ENCODE data around the gene HCCS. TPM values are rescaled to one million over a fixed set of nuclear protein-coding genes. Genes with fewer than 3 reads are reported as not detected.

HCCS gene
- total and polyA plus RNA-seq, 2 of the 13 experiments (the other 11 are each of a cell fraction or from before 2014, with no cell fraction given), result 15.4 to 16.7 TPM

DNA sequence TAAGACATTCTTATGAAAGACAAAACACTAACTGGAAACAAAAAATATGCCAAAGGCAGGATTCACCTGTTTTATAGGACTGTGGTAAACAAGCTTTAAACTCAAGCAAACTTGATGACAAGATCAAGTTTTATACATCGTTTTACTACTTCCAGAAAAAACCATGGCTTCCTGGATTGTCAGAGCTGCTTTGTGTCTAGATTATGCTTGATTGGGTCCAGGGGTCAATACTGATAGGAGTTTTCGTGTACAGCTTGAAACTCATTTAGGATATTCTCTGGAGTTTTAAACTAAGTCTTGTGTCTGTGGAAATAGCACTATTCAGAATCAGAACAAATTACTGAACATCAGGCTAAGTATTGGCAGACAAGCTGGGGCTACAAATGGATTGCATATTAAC, 13.0 kb downstream of the HCCS start:
- CTCF ChIA-PET (ENCODE audit: low intra/inter-chr PET ratio, low total read pairs), result no interaction called here
- H3K4me2 ChIP-seq (ENCODE audit: low read depth, low read length), result no peak overlapping the region
- no peak for TF ChIP-seq CBFB (CRISPR knock-in tag; IDR thresholded peaks at IDR 0.05)
- no peak for TF ChIP-seq JUN (CRISPR knock-in tag; IDR thresholded peaks at IDR 0.05)
- TF ChIP-seq ZFY (CRISPR knock-in tag; IDR thresholded peaks at IDR 0.05), result no peak
- TF ChIP-seq, protein P1, sequence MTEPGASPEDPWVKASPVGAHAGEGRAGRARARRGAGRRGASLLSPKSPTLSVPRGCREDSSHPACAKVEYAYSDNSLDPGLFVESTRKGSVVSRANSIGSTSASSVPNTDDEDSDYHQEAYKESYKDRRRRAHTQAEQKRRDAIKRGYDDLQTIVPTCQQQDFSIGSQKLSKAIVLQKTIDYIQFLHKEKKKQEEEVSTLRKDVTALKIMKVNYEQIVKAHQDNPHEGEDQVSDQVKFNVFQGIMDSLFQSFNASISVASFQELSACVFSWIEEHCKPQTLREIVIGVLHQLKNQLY (CRISPR knock-in tag; IDR thresholded peaks at IDR 0.05), result no peak
- no peak for TF ChIP-seq MIER3 (CRISPR knock-in tag; IDR thresholded peaks at IDR 0.05; ENCODE audit: borderline replicate concordance)
- TF ChIP-seq ZNF713 (CRISPR knock-in tag; IDR thresholded peaks at IDR 0.05), result no peak
- no peak for TF ChIP-seq HNRNPUL1 (IDR thresholded peaks at IDR 0.05; ENCODE audit: low read depth, low read length)
- no peak for TF ChIP-seq ZNF343 (CRISPR knock-in tag; IDR thresholded peaks at IDR 0.05)
- TF ChIP-seq ZMYM4 (CRISPR knock-in tag; IDR thresholded peaks at IDR 0.05), result no peak
- no peak for TF ChIP-seq NAIF1 (CRISPR knock-in tag; IDR thresholded peaks at IDR 0.05; ENCODE audit: borderline replicate concordance)
- TF ChIP-seq ZNF570 (CRISPR knock-in tag; IDR thresholded peaks at IDR 0.05; ENCODE audit: borderline replicate concordance), result no peak
- TF ChIP-seq NFIB (CRISPR knock-in tag; IDR thresholded peaks at IDR 0.05; ENCODE audit: borderline replicate concordance), result no peak
- no peak for TF ChIP-seq YEATS4 (CRISPR knock-in tag; IDR thresholded peaks at IDR 0.05; ENCODE audit: borderline replicate concordance)
- TF ChIP-seq, protein P2, sequence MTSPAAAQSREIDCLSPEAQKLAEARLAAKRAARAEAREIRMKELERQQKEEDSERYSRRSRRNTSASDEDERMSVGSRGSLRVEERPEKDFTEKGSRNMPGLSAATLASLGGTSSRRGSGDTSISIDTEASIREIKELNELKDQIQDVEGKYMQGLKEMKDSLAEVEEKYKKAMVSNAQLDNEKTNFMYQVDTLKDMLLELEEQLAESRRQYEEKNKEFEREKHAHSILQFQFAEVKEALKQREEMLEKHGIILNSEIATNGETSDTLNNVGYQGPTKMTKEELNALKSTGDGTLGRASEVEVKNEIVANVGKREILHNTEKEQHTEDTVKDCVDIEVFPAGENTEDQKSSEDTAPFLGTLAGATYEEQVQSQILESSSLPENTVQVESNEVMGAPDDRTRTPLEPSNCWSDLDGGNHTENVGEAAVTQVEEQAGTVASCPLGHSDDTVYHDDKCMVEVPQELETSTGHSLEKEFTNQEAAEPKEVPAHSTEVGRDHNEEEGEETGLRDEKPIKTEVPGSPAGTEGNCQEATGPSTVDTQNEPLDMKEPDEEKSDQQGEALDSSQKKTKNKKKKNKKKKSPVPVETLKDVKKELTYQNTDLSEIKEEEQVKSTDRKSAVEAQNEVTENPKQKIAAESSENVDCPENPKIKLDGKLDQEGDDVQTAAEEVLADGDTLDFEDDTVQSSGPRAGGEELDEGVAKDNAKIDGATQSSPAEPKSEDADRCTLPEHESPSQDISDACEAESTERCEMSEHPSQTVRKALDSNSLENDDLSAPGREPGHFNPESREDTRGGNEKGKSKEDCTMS (CRISPR knock-in tag; conservative IDR thresholded peaks at IDR 0.05), result no peak
- TF ChIP-seq, protein P3, sequence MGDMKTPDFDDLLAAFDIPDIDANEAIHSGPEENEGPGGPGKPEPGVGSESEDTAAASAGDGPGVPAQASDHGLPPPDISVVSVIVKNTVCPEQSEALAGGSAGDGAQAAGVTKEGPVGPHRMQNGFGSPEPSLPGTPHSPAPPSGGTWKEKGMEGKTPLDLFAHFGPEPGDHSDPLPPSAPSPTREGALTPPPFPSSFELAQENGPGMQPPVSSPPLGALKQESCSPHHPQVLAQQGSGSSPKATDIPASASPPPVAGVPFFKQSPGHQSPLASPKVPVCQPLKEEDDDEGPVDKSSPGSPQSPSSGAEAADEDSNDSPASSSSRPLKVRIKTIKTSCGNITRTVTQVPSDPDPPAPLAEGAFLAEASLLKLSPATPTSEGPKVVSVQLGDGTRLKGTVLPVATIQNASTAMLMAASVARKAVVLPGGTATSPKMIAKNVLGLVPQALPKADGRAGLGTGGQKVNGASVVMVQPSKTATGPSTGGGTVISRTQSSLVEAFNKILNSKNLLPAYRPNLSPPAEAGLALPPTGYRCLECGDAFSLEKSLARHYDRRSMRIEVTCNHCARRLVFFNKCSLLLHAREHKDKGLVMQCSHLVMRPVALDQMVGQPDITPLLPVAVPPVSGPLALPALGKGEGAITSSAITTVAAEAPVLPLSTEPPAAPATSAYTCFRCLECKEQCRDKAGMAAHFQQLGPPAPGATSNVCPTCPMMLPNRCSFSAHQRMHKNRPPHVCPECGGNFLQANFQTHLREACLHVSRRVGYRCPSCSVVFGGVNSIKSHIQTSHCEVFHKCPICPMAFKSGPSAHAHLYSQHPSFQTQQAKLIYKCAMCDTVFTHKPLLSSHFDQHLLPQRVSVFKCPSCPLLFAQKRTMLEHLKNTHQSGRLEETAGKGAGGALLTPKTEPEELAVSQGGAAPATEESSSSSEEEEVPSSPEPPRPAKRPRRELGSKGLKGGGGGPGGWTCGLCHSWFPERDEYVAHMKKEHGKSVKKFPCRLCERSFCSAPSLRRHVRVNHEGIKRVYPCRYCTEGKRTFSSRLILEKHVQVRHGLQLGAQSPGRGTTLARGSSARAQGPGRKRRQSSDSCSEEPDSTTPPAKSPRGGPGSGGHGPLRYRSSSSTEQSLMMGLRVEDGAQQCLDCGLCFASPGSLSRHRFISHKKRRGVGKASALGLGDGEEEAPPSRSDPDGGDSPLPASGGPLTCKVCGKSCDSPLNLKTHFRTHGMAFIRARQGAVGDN (CRISPR knock-in tag; IDR thresholded peaks at IDR 0.05), result no peak
- no peak for TF ChIP-seq SRSF9 (IDR thresholded peaks at IDR 0.05; ENCODE audit: borderline replicate concordance, insufficient read depth, low read depth, low read length, poor library complexity, severe bottlenecking)
- TF ChIP-seq TEAD3 (CRISPR knock-in tag; optimal IDR thresholded peaks at IDR 0.05; ENCODE audit: borderline replicate concordance), result no peak
- no peak for TF ChIP-seq PPARG (CRISPR knock-in tag; conservative IDR thresholded peaks at IDR 0.05)
- no peak for TF ChIP-seq PAF1 (CRISPR knock-in tag; IDR thresholded peaks at IDR 0.05)
- TF ChIP-seq ZNF34 (CRISPR knock-in tag; IDR thresholded peaks at IDR 0.05; ENCODE audit: borderline replicate concordance), result no peak
- no peak overlapping the region for H2AFZ ChIP-seq (ENCODE audit: low read length)
- peaks cover 3 to 24% of the 10 kb centered on the region in 2 experiments; a peak in 3 of 5 replicates for H3K36me3 ChIP-seq (replicated peaks in 1 of 2; ENCODE audit: control insufficient read depth in 1 of 2, insufficient read depth in 2 of 2, low read length in 2 of 2)
- intact Hi-C loops (cut with micrococcal nuclease; ENCODE audit: unreplicated experiment), result no loop called here
- DNase-seq (ENCODE audit: low spot score) (no peak), ATAC-seq (no peak), FAIRE-seq (no peak)
- H3K27ac ChIP-seq (ENCODE audit: extremely low read length, insufficient read depth, low read length), result no peak overlapping the region
- no peaks in the 10 kb centered on the region for H3K27me3 ChIP-seq (ENCODE audit: control insufficient read depth in 1 of 2, insufficient read depth in 2 of 2, low read length in 2 of 2)
- no TSS peak for BruUV-seq (replicated peaks)
- no peaks in the 10 kb centered on the region for H3K79me2 ChIP-seq (ENCODE audit: insufficient read depth, low read length)
- H3K9me3 ChIP-seq (ENCODE audit: low read length), result no peaks in the 10 kb centered on the region
- H4K20me1 ChIP-seq (ENCODE audit: insufficient read depth, low read length), result no peaks in the 10 kb centered on the region
- POLR2A ChIA-PET, result no interaction called here
- WGBS (ENCODE audit: low lambda C conversion rate), result 100% methylated on average over 1 of the region's 2 CpGs
- no peaks in the 10 kb centered on the region for H3K4me1 ChIP-seq (ENCODE audit: insufficient read depth, low read length)
- in situ Hi-C loops (cut with HindIII; ENCODE audit: extremely low pct_ligation_motif_present, low pct_unique_long_range_greater_than_20kb), result no loop called here
- H3K4me3 ChIP-seq (replicated peaks in 1 of 3; ENCODE audit: insufficient read depth in 1 of 3, low read depth in 2 of 3, low read length in 3 of 3), result no peak overlapping the region
- no peak overlapping the region for H3K9ac ChIP-seq (ENCODE audit: insufficient read depth, low read depth, low read length)

Measured in HepG2 (cell line).